ENCODE data around the gene S1PR2. TPM values are rescaled to one million over a fixed set of nuclear protein-coding genes. Genes with fewer than 3 reads are reported as not detected.
A peak's percentile ranks its signal among the peaks of the same experiment; 100 is the strongest.
"Not testable (repeated sequence)": the region's sequence is repeated elsewhere in the genome, so short reads cannot be mapped to it uniquely, and the experiment has no call there.

The S1PR2 gene
- total RNA-seq, 1 experiment from 2014 or later, result 1.9 TPM

- DNase-seq (ENCODE audit: low read depth), result no peak
Observed at GRCh38 chr19:10255358-10255757, 24.2 kb upstream of the S1PR2 start.

GRCh38 chr19:10254244-10254643 lies 23.1 kb upstream of the S1PR2 start:
- DNase-seq (ENCODE audit: low read depth), result no peak

GRCh38 chr19:10252707-10253106 lies 21.6 kb upstream of the S1PR2 start:
- no peak for DNase-seq (ENCODE audit: low read depth)

GRCh38 chr19:10251792-10252694 lies 20.9 kb upstream of the S1PR2 start, which contains the start of gene MRPL4:
MRPL4 (plus strand) TSS chr19:10252214; CDS start chr19:10252254, 40 bp downstream.
- DNase-seq (ENCODE audit: low read depth), result peak; percentile 96

- no peak for DNase-seq (ENCODE audit: low read depth)
Observed at GRCh38 chr19:10246511-10246910, 15.4 kb upstream of the S1PR2 start.

- no peak for DNase-seq (ENCODE audit: low read depth)
Observed at GRCh38 chr19:10245189-10245939, 14.2 kb upstream of the S1PR2 start.

GRCh38 chr19:10243606-10244005 lies 12.5 kb upstream of the S1PR2 start:
- no peak for DNase-seq (ENCODE audit: low read depth)

GRCh38 chr19:10241826-10242449 lies 10.8 kb upstream of the S1PR2 start:
- DNase-seq (ENCODE audit: low read depth), result not testable (repeated sequence)

- no peak for DNase-seq (ENCODE audit: low read depth)
Observed at GRCh38 chr19:10238172-10238783, 7.1 kb upstream of the S1PR2 start.

- no peak for DNase-seq (ENCODE audit: low read depth)
Observed at GRCh38 chr19:10237702-10238101, 6.6 kb upstream of the S1PR2 start.

- DNase-seq (ENCODE audit: low read depth), result not testable (repeated sequence)
Observed at GRCh38 chr19:10235409-10235808, 4.3 kb upstream of the S1PR2 start.

- no peak for DNase-seq (ENCODE audit: low read depth)
Observed at GRCh38 chr19:10235003-10235402, 3.9 kb upstream of the S1PR2 start.

- DNase-seq (ENCODE audit: low read depth), result no peak
Observed at GRCh38 chr19:10233946-10234345, 2.8 kb upstream of the S1PR2 start.

- DNase-seq (ENCODE audit: low read depth), result no peak
Observed at GRCh38 chr19:10231612-10232228, 589 bp upstream of the S1PR2 start.

GRCh38 chr19:10230173-10230860 lies 814 bp downstream of the S1PR2 start:
- DNase-seq (ENCODE audit: low read depth), result no peak

- peak; percentile 32 for DNase-seq (ENCODE audit: low read depth)
Observed at GRCh38 chr19:10228920-10229319, 2.2 kb downstream of the S1PR2 start.

- no peak for DNase-seq (ENCODE audit: low read depth)
Observed at GRCh38 chr19:10228393-10228792, 2.7 kb downstream of the S1PR2 start.

GRCh38 chr19:10227026-10227971 lies 3.8 kb downstream of the S1PR2 start:
- no peak for DNase-seq (ENCODE audit: low read depth)

- no peak for DNase-seq (ENCODE audit: low read depth)
Observed at GRCh38 chr19:10226376-10227025, 4.6 kb downstream of the S1PR2 start.
